ENCODE results near the gene SLC25A29.
A peak's percentile ranks its signal among the peaks of the same experiment; 100 is the strongest.

GRCh38 chr14:100303179-100303578, 3.1 kb downstream of the SLC25A29 start:
- TF ChIP-seq CTCF (conservative IDR thresholded peaks at IDR 0.05 in 1 of 2, IDR thresholded peaks at IDR 0.05 in 1 of 2; ENCODE audit: low read depth in 1 of 2, low read length in 2 of 2), result peak; percentile 50 to 70
- no peak for TF ChIP-seq EZH2 (IDR thresholded peaks at IDR 0.05; ENCODE audit: low read length, missing control alignments)
